HEK293 (cell line): ENCODE data around the gene LHB.

Source experiments
- CTCF ChIA-PET: fragments of 350-600 bp; formaldehyde crosslinking; extraction: SDS; loops from one replicate; lab custom pipeline; 2021; ENCODE audit warnings: antibody characterized with exemption; lab: Yijun Ruan, JAX
- POLR2A ChIA-PET: fragments of 300-600 bp; formaldehyde crosslinking; extraction: SDS; loops from one replicate; lab custom pipeline; 2020; ENCODE audit warnings: antibody characterized with exemption, inconsistent platforms; lab: Yijun Ruan, JAX
- H3K27ac ChIP-seq: fragments of 200-500 bp; sonication (Bioruptor generic); 2 replicates; pipeline ENCODE4 v1.5.1; 2014; ENCODE audit warnings: low read depth, low read length, control low read depth, inconsistent platforms; ENCODE audit errors: extremely low read depth
- H3K36me3 ChIP-seq, 2 experiments: fragments of 200-500 bp in 1 of 2; sonication (Bioruptor generic) in 1 of 2; 1 replicate in 1 of 2; 2 replicates in 1 of 2; pipeline ENCODE4 v1.5.1; 2014 to 2017; ENCODE audit warnings: inconsistent platforms in 2 of 2, low read length in 2 of 2; ENCODE audit not compliant: control insufficient read depth in 2 of 2, insufficient read depth in 1 of 2
- H3K4me1 ChIP-seq: fragments of 200-500 bp; sonication (Bioruptor generic); 2 replicates; pipeline ENCODE4 v1.5.1; 2014; ENCODE audit warnings: mild to moderate bottlenecking, low read length, inconsistent platforms; ENCODE audit not compliant: control insufficient read depth, insufficient read depth
- H3K4me3 ChIP-seq: 2 replicates; pipeline ENCODE4 v1.5.1; 2011; ENCODE audit warnings: low read depth, mild to moderate bottlenecking, control low read depth, low read length, moderate library complexity
- H3K9me3 ChIP-seq: fragments of 200-500 bp; sonication (Bioruptor generic); 2 replicates; pipeline ENCODE4 v1.5.1; 2014; ENCODE audit warnings: low read depth, low read length, inconsistent platforms; ENCODE audit not compliant: control insufficient read depth, insufficient read depth
- GLI4 ChIP-seq: fragments of 450-650 bp; formaldehyde crosslinking; IDR thresholded peaks from 2 replicates; pipeline ENCODE4 v1.5.1; 2016; ENCODE audit warnings: missing biosample characterization, missing genetic modification characterization
- HOXC10 ChIP-seq: sonication (generic); formaldehyde crosslinking; IDR thresholded peaks from 2 replicates; pipeline ENCODE4 v1.8.1; 2023; ENCODE audit warnings: mild to moderate bottlenecking, missing genetic modification reagents
- MZF1 ChIP-seq: fragments of 450-650 bp; formaldehyde crosslinking; IDR thresholded peaks from 2 replicates; pipeline ENCODE4 v1.5.1; 2017; ENCODE audit warnings: missing biosample characterization, missing genetic modification characterization, borderline replicate concordance
- SCRT1 ChIP-seq: fragments of 450-650 bp; formaldehyde crosslinking; IDR thresholded peaks from 2 replicates; pipeline ENCODE4 v1.5.1; 2016; ENCODE audit warnings: missing biosample characterization, missing genetic modification characterization, borderline replicate concordance
- SP3 ChIP-seq: fragments of 450-650 bp; formaldehyde crosslinking; IDR thresholded peaks from 2 replicates; pipeline ENCODE4 v1.5.1; 2016; ENCODE audit warnings: missing biosample characterization, missing genetic modification characterization
- ZBTB20 ChIP-seq: fragments of 450-650 bp; formaldehyde crosslinking; IDR thresholded peaks from 2 replicates; pipeline ENCODE4 v1.5.1; 2016; ENCODE audit warnings: missing biosample characterization, missing genetic modification characterization
- ZFP3 ChIP-seq: fragments of 450-650 bp; formaldehyde crosslinking; IDR thresholded peaks from 2 replicates; pipeline ENCODE4 v1.5.1; 2016; ENCODE audit warnings: low read depth, missing biosample characterization, missing genetic modification characterization
- ZNF175 ChIP-seq: fragments of 450-650 bp; formaldehyde crosslinking; IDR thresholded peaks from 2 replicates; pipeline ENCODE4 v1.5.1; 2016; ENCODE audit warnings: missing biosample characterization, missing genetic modification characterization
- ZNF202 ChIP-seq: fragments of 450-650 bp; formaldehyde crosslinking; IDR thresholded peaks from 2 replicates; pipeline ENCODE4 v1.5.1; 2016; ENCODE audit warnings: missing biosample characterization, missing genetic modification characterization, borderline replicate concordance
- ZNF214 ChIP-seq: fragments of 450-650 bp; formaldehyde crosslinking; IDR thresholded peaks from 2 replicates; pipeline ENCODE4 v1.5.1; 2017; ENCODE audit warnings: missing biosample characterization, mild to moderate bottlenecking, missing genetic modification characterization, borderline replicate concordance
- ZNF292 ChIP-seq: fragments of 450-650 bp; formaldehyde crosslinking; IDR thresholded peaks from 2 replicates; pipeline ENCODE4 v1.5.1; 2016; ENCODE audit warnings: low read depth, missing biosample characterization, missing genetic modification characterization, borderline replicate concordance
- ZNF391 ChIP-seq: fragments of 450-650 bp; formaldehyde crosslinking; IDR thresholded peaks from 2 replicates; pipeline ENCODE4 v1.5.1; 2016; ENCODE audit warnings: low read depth, missing biosample characterization, missing genetic modification characterization, borderline replicate concordance
- ZNF404 ChIP-seq: fragments of 450-650 bp; formaldehyde crosslinking; IDR thresholded peaks from 2 replicates; pipeline ENCODE4 v1.5.1; 2017; ENCODE audit warnings: missing biosample characterization, missing genetic modification characterization
- ZNF423 ChIP-seq: fragments of 450-650 bp; formaldehyde crosslinking; IDR thresholded peaks from 2 replicates; pipeline ENCODE4 v1.5.1; 2016; ENCODE audit warnings: missing biosample characterization, missing genetic modification characterization
- ZNF571 ChIP-seq: fragments of 450-650 bp; formaldehyde crosslinking; IDR thresholded peaks from 2 replicates; pipeline ENCODE4 v1.5.0; 2017; ENCODE audit warnings: missing biosample characterization, missing genetic modification characterization
- ZNF623 ChIP-seq: fragments of 450-650 bp; formaldehyde crosslinking; IDR thresholded peaks from 2 replicates; pipeline ENCODE4 v1.5.1; 2016; ENCODE audit warnings: missing biosample characterization, missing genetic modification characterization
- TF ChIP-seq, protein P1 (sequence below): fragments of 450-650 bp; formaldehyde crosslinking; IDR thresholded peaks from 2 replicates; pipeline ENCODE4 v1.5.1; 2017; ENCODE audit warnings: missing biosample characterization, missing genetic modification characterization
- TF ChIP-seq, protein P2 (sequence below): fragments of 450-650 bp; formaldehyde crosslinking; IDR thresholded peaks from 2 replicates; pipeline ENCODE4 v1.5.1; 2016; ENCODE audit warnings: missing biosample characterization, missing genetic modification characterization
- TF ChIP-seq, protein P3 (sequence below): fragments of 450-650 bp; formaldehyde crosslinking; IDR thresholded peaks from 2 replicates; pipeline ENCODE4 v1.5.1; 2016; ENCODE audit warnings: missing biosample characterization, missing genetic modification characterization
- TF ChIP-seq, protein P4 (sequence below): fragments of 450-650 bp; formaldehyde crosslinking; optimal IDR thresholded peaks from 2 replicates; pipeline ENCODE3; 2016; ENCODE audit warnings: missing biosample characterization, mild to moderate bottlenecking, missing genetic modification characterization

Gene LHB

DNA sequence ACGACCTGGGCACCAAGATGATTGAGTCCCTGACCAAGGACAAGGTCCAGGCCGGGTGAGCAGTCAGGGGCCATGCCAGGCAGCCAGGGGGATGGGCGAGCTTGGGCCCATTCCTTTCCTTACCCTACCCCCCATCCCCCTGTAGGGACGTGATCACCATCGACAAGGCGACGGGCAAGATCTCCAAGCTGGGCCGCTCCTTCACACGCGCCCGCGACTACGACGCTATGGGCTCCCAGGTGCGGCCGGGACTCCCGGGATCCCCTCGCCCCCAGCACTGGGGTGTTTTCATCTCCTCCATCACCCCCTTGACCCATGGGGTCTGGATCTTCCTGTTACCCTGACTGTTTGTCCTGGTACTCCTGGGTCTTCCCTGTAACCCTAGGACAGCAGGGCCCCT is 7.1 kb downstream of the LHB start:
- Histone ChIP-seq H3K27ac (no peak overlapping the region), H3K4me3 (no peak overlapping the region), H3K4me1 (no peaks in the 10 kb centered on the region), H3K9me3 (no peaks in the 10 kb centered on the region), H3K36me3 (peaks cover 39 to 79% of the 10 kb centered on the region in 2 experiments)
- TF ChIP-seq, protein P1, sequence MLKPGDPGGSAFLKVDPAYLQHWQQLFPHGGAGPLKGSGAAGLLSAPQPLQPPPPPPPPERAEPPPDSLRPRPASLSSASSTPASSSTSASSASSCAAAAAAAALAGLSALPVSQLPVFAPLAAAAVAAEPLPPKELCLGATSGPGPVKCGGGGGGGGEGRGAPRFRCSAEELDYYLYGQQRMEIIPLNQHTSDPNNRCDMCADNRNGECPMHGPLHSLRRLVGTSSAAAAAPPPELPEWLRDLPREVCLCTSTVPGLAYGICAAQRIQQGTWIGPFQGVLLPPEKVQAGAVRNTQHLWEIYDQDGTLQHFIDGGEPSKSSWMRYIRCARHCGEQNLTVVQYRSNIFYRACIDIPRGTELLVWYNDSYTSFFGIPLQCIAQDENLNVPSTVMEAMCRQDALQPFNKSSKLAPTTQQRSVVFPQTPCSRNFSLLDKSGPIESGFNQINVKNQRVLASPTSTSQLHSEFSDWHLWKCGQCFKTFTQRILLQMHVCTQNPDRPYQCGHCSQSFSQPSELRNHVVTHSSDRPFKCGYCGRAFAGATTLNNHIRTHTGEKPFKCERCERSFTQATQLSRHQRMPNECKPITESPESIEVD (tag by site-specific recombination): no peak
- TF ChIP-seq ZNF623 (tag by site-specific recombination) (no peak), HOXC10 (CRISPR knock-in tag) (no peak), GLI4 (tag by site-specific recombination) (no peak), SP3 (no peak), ZNF404 (tag by site-specific recombination) (no peak), SCRT1 (no peak), ZNF571 (no peak), ZNF175 (tag by site-specific recombination) (no peak), MZF1 (no peak), ZNF391 (no peak), ZNF214 (no peak), ZBTB20 (tag by site-specific recombination) (no peak), ZFP3 (tag by site-specific recombination) (no peak), ZNF423 (tag by site-specific recombination) (no peak), ZNF292 (tag by site-specific recombination) (no peak), ZNF202 (tag by site-specific recombination) (no peak)
- TF ChIP-seq, protein P2, sequence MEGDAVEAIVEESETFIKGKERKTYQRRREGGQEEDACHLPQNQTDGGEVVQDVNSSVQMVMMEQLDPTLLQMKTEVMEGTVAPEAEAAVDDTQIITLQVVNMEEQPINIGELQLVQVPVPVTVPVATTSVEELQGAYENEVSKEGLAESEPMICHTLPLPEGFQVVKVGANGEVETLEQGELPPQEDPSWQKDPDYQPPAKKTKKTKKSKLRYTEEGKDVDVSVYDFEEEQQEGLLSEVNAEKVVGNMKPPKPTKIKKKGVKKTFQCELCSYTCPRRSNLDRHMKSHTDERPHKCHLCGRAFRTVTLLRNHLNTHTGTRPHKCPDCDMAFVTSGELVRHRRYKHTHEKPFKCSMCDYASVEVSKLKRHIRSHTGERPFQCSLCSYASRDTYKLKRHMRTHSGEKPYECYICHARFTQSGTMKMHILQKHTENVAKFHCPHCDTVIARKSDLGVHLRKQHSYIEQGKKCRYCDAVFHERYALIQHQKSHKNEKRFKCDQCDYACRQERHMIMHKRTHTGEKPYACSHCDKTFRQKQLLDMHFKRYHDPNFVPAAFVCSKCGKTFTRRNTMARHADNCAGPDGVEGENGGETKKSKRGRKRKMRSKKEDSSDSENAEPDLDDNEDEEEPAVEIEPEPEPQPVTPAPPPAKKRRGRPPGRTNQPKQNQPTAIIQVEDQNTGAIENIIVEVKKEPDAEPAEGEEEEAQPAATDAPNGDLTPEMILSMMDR (tag by site-specific recombination): no peak
- TF ChIP-seq, protein P3, sequence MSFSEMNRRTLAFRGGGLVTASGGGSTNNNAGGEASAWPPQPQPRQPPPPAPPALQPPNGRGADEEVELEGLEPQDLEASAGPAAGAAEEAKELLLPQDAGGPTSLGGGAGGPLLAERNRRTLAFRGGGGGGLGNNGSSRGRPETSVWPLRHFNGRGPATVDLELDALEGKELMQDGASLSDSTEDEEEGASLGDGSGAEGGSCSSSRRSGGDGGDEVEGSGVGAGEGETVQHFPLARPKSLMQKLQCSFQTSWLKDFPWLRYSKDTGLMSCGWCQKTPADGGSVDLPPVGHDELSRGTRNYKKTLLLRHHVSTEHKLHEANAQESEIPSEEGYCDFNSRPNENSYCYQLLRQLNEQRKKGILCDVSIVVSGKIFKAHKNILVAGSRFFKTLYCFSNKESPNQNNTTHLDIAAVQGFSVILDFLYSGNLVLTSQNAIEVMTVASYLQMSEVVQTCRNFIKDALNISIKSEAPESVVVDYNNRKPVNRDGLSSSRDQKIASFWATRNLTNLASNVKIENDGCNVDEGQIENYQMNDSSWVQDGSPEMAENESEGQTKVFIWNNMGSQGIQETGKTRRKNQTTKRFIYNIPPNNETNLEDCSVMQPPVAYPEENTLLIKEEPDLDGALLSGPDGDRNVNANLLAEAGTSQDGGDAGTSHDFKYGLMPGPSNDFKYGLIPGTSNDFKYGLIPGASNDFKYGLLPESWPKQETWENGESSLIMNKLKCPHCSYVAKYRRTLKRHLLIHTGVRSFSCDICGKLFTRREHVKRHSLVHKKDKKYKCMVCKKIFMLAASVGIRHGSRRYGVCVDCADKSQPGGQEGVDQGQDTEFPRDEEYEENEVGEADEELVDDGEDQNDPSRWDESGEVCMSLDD (tag by site-specific recombination): no peak
- TF ChIP-seq, protein P4, sequence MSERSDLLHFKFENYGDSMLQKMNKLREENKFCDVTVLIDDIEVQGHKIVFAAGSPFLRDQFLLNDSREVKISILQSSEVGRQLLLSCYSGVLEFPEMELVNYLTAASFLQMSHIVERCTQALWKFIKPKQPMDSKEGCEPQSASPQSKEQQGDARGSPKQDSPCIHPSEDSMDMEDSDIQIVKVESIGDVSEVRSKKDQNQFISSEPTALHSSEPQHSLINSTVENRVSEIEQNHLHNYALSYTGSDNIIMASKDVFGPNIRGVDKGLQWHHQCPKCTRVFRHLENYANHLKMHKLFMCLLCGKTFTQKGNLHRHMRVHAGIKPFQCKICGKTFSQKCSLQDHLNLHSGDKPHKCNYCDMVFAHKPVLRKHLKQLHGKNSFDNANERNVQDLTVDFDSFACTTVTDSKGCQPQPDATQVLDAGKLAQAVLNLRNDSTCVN (tag by site-specific recombination): no peak
- CTCF ChIA-PET: interaction anchor here (1.0 to 9.4 kb wide), 3 partner anchors 11 to 64 kb away, joined by 5 to 133 read pairs (median 6); partner anchors contain the start of genes GYS1 and RUVBL2
- POLR2A ChIA-PET: interaction anchor here (0.5 to 2.5 kb wide), 4 partner anchors 10 to 1316 kb away, joined by 3 to 7 read pairs (median 5); partner anchors contain the start of gene RUVBL2
